OCI-LY7 (cell line): Measurements from ENCODE around the gene ELL. TPM values are rescaled to one million over a fixed set of nuclear protein-coding genes. Genes with fewer than 3 reads are reported as not detected.

Experiments
- BruUV-seq: library from RNA; stranded (reverse); fragments of 400-500 nt; replicated peaks from 2 replicates; lab custom pipeline; 2021; lab: Mats Ljungman, UMichigan
- CTCF ChIA-PET: fragments of 300-600 bp; sonication (Branson Sonifier 250); formaldehyde crosslinking; loops from one replicate; lab custom pipeline; 2022; ENCODE audit warnings: antibody characterized with exemption; ENCODE audit not compliant: unreplicated experiment; lab: Charles Lee
- POLR2A ChIA-PET: fragments of 300-600 bp; sonication (Branson Sonifier 250); formaldehyde crosslinking; loops from one replicate; lab custom pipeline; 2022; ENCODE audit warnings: antibody characterized with exemption; lab: Charles Lee
- DNase-seq: peaks from one replicate; pipeline ENCODE4 v3.0.0-alpha.2; 2015; ENCODE audit warnings: low spot score
- H2AFZ ChIP-seq: fragments of 200-600 bp; sonication (generic), shearing (Covaris generic); 2 replicates; pipeline ENCODE4 v1.6.1; 2014; ENCODE audit warnings: mild to moderate bottlenecking, antibody characterized with exemption, low read length, moderate library complexity
- H3K27ac ChIP-seq: fragments of 200-600 bp; sonication (generic); 2 replicates; pipeline ENCODE4 v1.5.1; 2014; ENCODE audit warnings: mixed run types, low read depth, mild to moderate bottlenecking, moderate library complexity, low read length, inconsistent platforms; ENCODE audit not compliant: poor library complexity, severe bottlenecking
- H3K36me3 ChIP-seq: fragments of 200-600 bp; sonication (generic); 2 replicates; pipeline ENCODE4 v1.6.1; 2014; ENCODE audit warnings: mild to moderate bottlenecking, antibody characterized with exemption, low read length, moderate library complexity, mixed read lengths; ENCODE audit not compliant: insufficient read depth
- H3K4me1 ChIP-seq: fragments of 200-600 bp; sonication (generic); 2 replicates; pipeline ENCODE4 v1.5.1; 2014; ENCODE audit warnings: mild to moderate bottlenecking, low read length; ENCODE audit not compliant: insufficient read depth, poor library complexity, severe bottlenecking
- H3K4me2 ChIP-seq: fragments of 200-600 bp; sonication (generic); 2 replicates; pipeline ENCODE4 v1.6.1; 2014; ENCODE audit warnings: mild to moderate bottlenecking, low read length
- H3K4me3 ChIP-seq: fragments of 200-600 bp; sonication (generic); 2 replicates; pipeline ENCODE4 v1.5.1; 2014; ENCODE audit warnings: mild to moderate bottlenecking, low read depth, low read length; ENCODE audit not compliant: poor library complexity, severe bottlenecking
- H3K79me2 ChIP-seq: fragments of 200-600 bp; sonication (generic); 2 replicates; pipeline ENCODE4 v1.6.1; 2016; ENCODE audit warnings: low read depth, mild to moderate bottlenecking, low read length, moderate library complexity, mixed read lengths; ENCODE audit not compliant: insufficient read depth
- H3K9me2 ChIP-seq: fragments of 200-600 bp; sonication (generic); 2 replicates; pipeline ENCODE4 v1.6.1; 2016; ENCODE audit warnings: mild to moderate bottlenecking, low read length, mixed read lengths; ENCODE audit not compliant: insufficient read depth
- H3K9me3 ChIP-seq: fragments of 200-600 bp; sonication (generic); 2 replicates; pipeline ENCODE4 v1.6.1; 2014; ENCODE audit warnings: mild to moderate bottlenecking, mixed run types, low read length, mixed read lengths
- H4K20me1 ChIP-seq: fragments of 200-600 bp; sonication (generic); 2 replicates; pipeline ENCODE4 v1.6.1; 2014; ENCODE audit warnings: mild to moderate bottlenecking, antibody characterized with exemption, low read length, moderate library complexity, mixed read lengths; ENCODE audit not compliant: insufficient read depth
- EZH2phosphoT487 ChIP-seq: fragments of 200-600 bp; sonication (generic); IDR thresholded peaks from 2 replicates; pipeline ENCODE4 v1.6.1; 2018; ENCODE audit warnings: low read depth, borderline replicate concordance, mild to moderate bottlenecking, mixed run types, antibody characterized with exemption, low read length, moderate library complexity, mixed read lengths
- intact Hi-C: fragments of 100-400 bp; cut with micrococcal nuclease; formaldehyde crosslinking; loops from one replicate; pipeline ENCODE4 v1.10.0; 2022; ENCODE audit not compliant: unreplicated experiment
- total RNA-seq, 2 experiments: library from RNA; depleted of rRNA in 1 of 2; stranded (reverse); fragments of >200 nt in 1 of 2; shearing (Covaris generic) in 1 of 2; gene quantifications; 2 replicates each; pipeline ENCODE4 v1.2.3, GENCODE V29; 2014 to 2022
- TF ChIP-seq, protein P1 (sequence below): fragments of 200-600 bp; sonication (generic); conservative IDR thresholded peaks from 2 replicates; pipeline ENCODE4 v1.5.1; 2014; ENCODE audit warnings: mild to moderate bottlenecking, antibody characterized with exemption, low read length, moderate library complexity, mixed read lengths

The ELL gene
- total RNA-seq, 2 experiments from 2014 or later: 14.4 to 24.6 TPM

- intact Hi-C loops: no loop called here
- ChIA-PET CTCF (no interaction called here), POLR2A (interaction anchor here (0.9 kb wide), 1 partner anchor 10 kb away, joined by 4 read pairs; no protein-coding TSS in a partner anchor)
- DNase-seq: no peak
- no TSS peak for BruUV-seq
- H4K20me1 ChIP-seq: peaks cover 7% of the 10 kb centered on the region; the same call in 1 of the 2 replicates
- H3K4me3 ChIP-seq: no peak overlapping the region
- H2AFZ ChIP-seq: no peak overlapping the region
- H3K9me3 ChIP-seq: no peaks in the 10 kb centered on the region
- H3K27ac ChIP-seq: no peak overlapping the region
- no peaks in the 10 kb centered on the region for H3K9me2 ChIP-seq
- H3K4me1 ChIP-seq: no peaks in the 10 kb centered on the region
- no peak overlapping the region for H3K4me2 ChIP-seq
- H3K79me2 ChIP-seq: peaks cover 51% of the 10 kb centered on the region
- no peak for TF ChIP-seq EZH2phosphoT487
- TF ChIP-seq, protein P1, sequence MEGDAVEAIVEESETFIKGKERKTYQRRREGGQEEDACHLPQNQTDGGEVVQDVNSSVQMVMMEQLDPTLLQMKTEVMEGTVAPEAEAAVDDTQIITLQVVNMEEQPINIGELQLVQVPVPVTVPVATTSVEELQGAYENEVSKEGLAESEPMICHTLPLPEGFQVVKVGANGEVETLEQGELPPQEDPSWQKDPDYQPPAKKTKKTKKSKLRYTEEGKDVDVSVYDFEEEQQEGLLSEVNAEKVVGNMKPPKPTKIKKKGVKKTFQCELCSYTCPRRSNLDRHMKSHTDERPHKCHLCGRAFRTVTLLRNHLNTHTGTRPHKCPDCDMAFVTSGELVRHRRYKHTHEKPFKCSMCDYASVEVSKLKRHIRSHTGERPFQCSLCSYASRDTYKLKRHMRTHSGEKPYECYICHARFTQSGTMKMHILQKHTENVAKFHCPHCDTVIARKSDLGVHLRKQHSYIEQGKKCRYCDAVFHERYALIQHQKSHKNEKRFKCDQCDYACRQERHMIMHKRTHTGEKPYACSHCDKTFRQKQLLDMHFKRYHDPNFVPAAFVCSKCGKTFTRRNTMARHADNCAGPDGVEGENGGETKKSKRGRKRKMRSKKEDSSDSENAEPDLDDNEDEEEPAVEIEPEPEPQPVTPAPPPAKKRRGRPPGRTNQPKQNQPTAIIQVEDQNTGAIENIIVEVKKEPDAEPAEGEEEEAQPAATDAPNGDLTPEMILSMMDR: no peak
- H3K36me3 ChIP-seq: no peaks in the 10 kb centered on the region
These were observed 13.3 kb downstream of the ELL start for GRCh38 chr19:18508585-18508984.

GRCh38 chr19:18507727-18508440 is 14.0 kb downstream of the ELL start:
- no peaks in the 10 kb centered on the region for H3K4me1 ChIP-seq
- no peaks in the 10 kb centered on the region for H3K9me3 ChIP-seq
- ChIA-PET POLR2A (interaction anchor here (0.9 to 1.1 kb wide), 2 partner anchors 11 to 36 kb away, joined by 4 read pairs; partner anchors contain the start of gene FKBP8), CTCF (no interaction called here)
- BruUV-seq: no TSS peak
- no peak for DNase-seq
- peaks cover 7% of the 10 kb centered on the region; the same call in 1 of the 2 replicates for H4K20me1 ChIP-seq
- no peak overlapping the region for H3K27ac ChIP-seq
- H3K4me3 ChIP-seq: no peak overlapping the region
- intact Hi-C loops: no loop called here
- no peaks in the 10 kb centered on the region for H3K36me3 ChIP-seq
- H3K79me2 ChIP-seq: peaks cover 48% of the 10 kb centered on the region; the same call in 1 of the 2 replicates
- no peak overlapping the region for H3K4me2 ChIP-seq
- TF ChIP-seq, protein P1: no peak
- TF ChIP-seq EZH2phosphoT487: no peak
- no peaks in the 10 kb centered on the region for H3K9me2 ChIP-seq
- no peak overlapping the region for H2AFZ ChIP-seq
